Endodermal cell (in vitro differentiated cells): ENCODE data around the gene RNF40. TPM values are rescaled to one million over a fixed set of nuclear protein-coding genes. Genes with fewer than 3 reads are reported as not detected.

Source experiments
- DNase-seq: peaks from one replicate; pipeline ENCODE4 v3.0.0-alpha.2; 2017
- H3K27ac ChIP-seq: 2 replicates; pipeline ENCODE4 v1.5.1; 2013; ENCODE audit warnings: mild to moderate bottlenecking, low read depth, low read length, moderate library complexity
- H3K27me3 ChIP-seq: 2 replicates; pipeline ENCODE4 v1.6.1; 2013; ENCODE audit warnings: mild to moderate bottlenecking, low read length, moderate library complexity; ENCODE audit not compliant: insufficient read depth, control insufficient read depth, poor library complexity, severe bottlenecking
- H3K36me3 ChIP-seq: 2 replicates; pipeline ENCODE4 v1.7.0; 2013; ENCODE audit warnings: mild to moderate bottlenecking, low read length, moderate library complexity; ENCODE audit not compliant: control insufficient read depth, insufficient read depth
- H3K4me1 ChIP-seq: one replicate; pipeline ENCODE4 v1.7.0; 2013; ENCODE audit warnings: low read length; ENCODE audit not compliant: control insufficient read depth, insufficient read depth
- H3K4me3 ChIP-seq: 2 replicates; pipeline ENCODE4 v1.5.1; 2013; ENCODE audit warnings: mild to moderate bottlenecking, low read length, moderate library complexity
- H3K9ac ChIP-seq: 2 replicates; pipeline ENCODE4 v1.6.1; 2013; ENCODE audit warnings: mild to moderate bottlenecking, low read length, moderate library complexity; ENCODE audit not compliant: poor library complexity, severe bottlenecking; ENCODE audit errors: extremely low read depth
- H3K9me3 ChIP-seq: 2 replicates; pipeline ENCODE4 v1.6.1; 2013; ENCODE audit warnings: mild to moderate bottlenecking, low read length, moderate library complexity; ENCODE audit not compliant: control insufficient read depth
- H3K27ac Mint-ChIP-seq: 2 replicates; pipeline ENCODE4 v1.8.0; 2020; ENCODE audit warnings: mixed read lengths
- H3K27me3 Mint-ChIP-seq: 2 replicates; pipeline ENCODE4 v1.8.0; 2021; ENCODE audit warnings: mild to moderate bottlenecking, mixed read lengths; ENCODE audit not compliant: insufficient read depth
- H3K36me3 Mint-ChIP-seq: 2 replicates; pipeline ENCODE4 v1.8.0; 2020; ENCODE audit warnings: low read depth, mixed read lengths
- H3K4me1 Mint-ChIP-seq: 2 replicates; pipeline ENCODE4 v1.8.0; 2020; ENCODE audit warnings: mixed read lengths
- H3K4me3 Mint-ChIP-seq: 2 replicates; pipeline ENCODE4 v1.8.0; 2020; ENCODE audit warnings: mild to moderate bottlenecking, moderate library complexity, mixed read lengths
- H3K9me3 Mint-ChIP-seq: 2 replicates; pipeline ENCODE4 v1.8.0; 2020; ENCODE audit warnings: mild to moderate bottlenecking, mixed read lengths
- WGBS, 2 experiments: methylation state at CpG; one replicate each; pipeline versions ENCODE4 v1.1.5 to v1.1.7; 2013; ENCODE audit warnings: missing lambda C conversion rate in 2 of 2, mixed read lengths in 1 of 2; ENCODE audit not compliant: insufficient coverage in 1 of 2, insufficient read length in 1 of 2; 5-methylcytosine and 5-hydroxymethylcytosine counted together
- total RNA-seq, 2 donors: library from RNA; stranded (reverse); fragmentation: NEBNext Ultra II Directional in 1 of 2; extraction: Animal tissue kit (Norgen Biotek cat#: 25700) in 1 of 2; gene quantifications; 2 replicates in 1 of 2; 3 replicates in 1 of 2; pipeline ENCODE4 v1.2.1, GENCODE V29; 2021
- TF ChIP-seq, protein P1 (sequence below): fragments of 200-600 bp; sonication (generic); conservative IDR thresholded peaks from 2 replicates; pipeline ENCODE4 v1.5.0; 2021; ENCODE audit warnings: antibody characterized with exemption, mild to moderate bottlenecking

RNF40 gene
- total RNA-seq, 2 donors from 2014 or later = 88.4 to 95.8 TPM

DNA sequence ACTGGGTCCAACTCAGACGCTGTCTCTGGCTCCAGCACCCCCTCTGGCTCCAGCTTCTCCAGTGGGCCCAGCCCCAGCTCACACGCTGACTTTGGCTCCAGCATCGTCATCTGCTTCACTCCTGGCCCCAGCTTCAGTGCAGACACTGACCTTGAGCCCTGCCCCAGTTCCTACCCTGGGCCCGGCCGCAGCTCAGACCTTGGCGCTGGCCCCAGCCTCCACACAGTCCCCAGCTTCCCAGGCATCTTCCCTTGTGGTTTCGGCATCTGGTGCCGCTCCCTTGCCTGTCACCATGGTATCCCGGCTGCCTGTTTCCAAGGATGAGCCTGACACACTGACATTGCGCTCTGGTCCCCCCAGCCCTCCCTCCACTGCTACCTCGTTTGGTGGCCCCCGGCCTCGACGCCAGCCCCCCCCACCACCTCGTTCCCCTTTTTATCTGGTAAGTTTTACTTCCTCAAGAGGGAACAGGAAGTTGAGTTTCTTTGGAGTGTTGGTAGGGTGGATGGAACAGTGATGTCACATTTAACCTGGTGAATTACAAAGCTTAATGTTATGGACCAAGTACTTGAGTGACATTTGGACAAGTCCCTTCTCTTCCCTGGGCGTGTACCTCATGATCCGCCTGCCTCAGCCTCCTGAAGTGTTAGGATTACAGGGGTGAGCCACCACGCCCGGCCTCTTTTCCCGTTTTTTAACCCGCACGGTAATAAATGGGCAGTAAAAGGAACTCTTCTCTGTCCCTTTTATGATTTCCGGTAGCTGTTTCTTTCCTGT is 37.3 kb upstream of the RNF40 start:
- Histone ChIP-seq H3K4me3 (no peak overlapping the region), H3K27me3 (no peaks in the 10 kb centered on the region), H3K27ac (no peak overlapping the region), H3K4me1 (no peaks in the 10 kb centered on the region), H3K9me3 (no peaks in the 10 kb centered on the region), H3K36me3 (peaks cover 94% of the 10 kb centered on the region), H3K9ac (no peak overlapping the region)
- Mint-ChIP-seq H3K4me1 (no peaks in the 10 kb centered on the region), H3K27ac (no peak overlapping the region), H3K27me3 (no peaks in the 10 kb centered on the region), H3K4me3 (no peak overlapping the region), H3K36me3 (peaks cover 89% of the 10 kb centered on the region), H3K9me3 (no peaks in the 10 kb centered on the region)
- TF ChIP-seq, protein P1, sequence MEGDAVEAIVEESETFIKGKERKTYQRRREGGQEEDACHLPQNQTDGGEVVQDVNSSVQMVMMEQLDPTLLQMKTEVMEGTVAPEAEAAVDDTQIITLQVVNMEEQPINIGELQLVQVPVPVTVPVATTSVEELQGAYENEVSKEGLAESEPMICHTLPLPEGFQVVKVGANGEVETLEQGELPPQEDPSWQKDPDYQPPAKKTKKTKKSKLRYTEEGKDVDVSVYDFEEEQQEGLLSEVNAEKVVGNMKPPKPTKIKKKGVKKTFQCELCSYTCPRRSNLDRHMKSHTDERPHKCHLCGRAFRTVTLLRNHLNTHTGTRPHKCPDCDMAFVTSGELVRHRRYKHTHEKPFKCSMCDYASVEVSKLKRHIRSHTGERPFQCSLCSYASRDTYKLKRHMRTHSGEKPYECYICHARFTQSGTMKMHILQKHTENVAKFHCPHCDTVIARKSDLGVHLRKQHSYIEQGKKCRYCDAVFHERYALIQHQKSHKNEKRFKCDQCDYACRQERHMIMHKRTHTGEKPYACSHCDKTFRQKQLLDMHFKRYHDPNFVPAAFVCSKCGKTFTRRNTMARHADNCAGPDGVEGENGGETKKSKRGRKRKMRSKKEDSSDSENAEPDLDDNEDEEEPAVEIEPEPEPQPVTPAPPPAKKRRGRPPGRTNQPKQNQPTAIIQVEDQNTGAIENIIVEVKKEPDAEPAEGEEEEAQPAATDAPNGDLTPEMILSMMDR = no peak
- DNase-seq = no peak
- 96 to 97% methylated on average over 12 to 23 of the region's 23 CpGs for WGBS, 2 experiments

DNA sequence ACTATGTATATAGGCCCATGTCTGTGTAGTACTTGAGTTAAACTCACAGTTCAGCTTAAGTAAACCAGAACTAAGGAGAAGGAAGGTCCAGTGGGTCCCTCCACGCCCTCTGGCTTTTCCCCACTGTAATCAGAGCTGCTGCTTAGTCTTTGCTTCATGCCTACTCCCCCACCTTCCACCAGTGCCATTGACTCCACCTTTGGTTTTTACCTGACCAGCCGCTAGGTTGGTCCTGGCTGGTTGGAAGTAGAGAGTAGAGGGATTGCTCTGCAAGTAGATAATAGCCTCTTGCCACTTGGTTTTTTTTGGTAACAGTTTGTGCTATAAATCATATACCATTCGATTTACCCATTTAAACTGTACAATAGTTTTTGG is 36.7 kb upstream of the RNF40 start:
- no peak for DNase-seq
- Histone ChIP-seq H3K4me1 (no peaks in the 10 kb centered on the region), H3K9ac (no peak overlapping the region), H3K27me3 (no peaks in the 10 kb centered on the region), H3K4me3 (no peak overlapping the region), H3K36me3 (peaks cover 93% of the 10 kb centered on the region), H3K27ac (no peak overlapping the region), H3K9me3 (no peaks in the 10 kb centered on the region)
- H3K9me3 Mint-ChIP-seq = no peaks in the 10 kb centered on the region
- peaks cover 89% of the 10 kb centered on the region for H3K36me3 Mint-ChIP-seq
- no peaks in the 10 kb centered on the region for H3K27me3 Mint-ChIP-seq
- H3K4me3 Mint-ChIP-seq = no peak overlapping the region
- 100% methylated on average over 3 of the region's 3 CpGs; no CpG with 5 or more reads in 1 of the 2 experiments for WGBS, 2 experiments
- H3K27ac Mint-ChIP-seq = no peak overlapping the region
- H3K4me1 Mint-ChIP-seq = no peaks in the 10 kb centered on the region
- TF ChIP-seq, protein P1 = no peak

DNA sequence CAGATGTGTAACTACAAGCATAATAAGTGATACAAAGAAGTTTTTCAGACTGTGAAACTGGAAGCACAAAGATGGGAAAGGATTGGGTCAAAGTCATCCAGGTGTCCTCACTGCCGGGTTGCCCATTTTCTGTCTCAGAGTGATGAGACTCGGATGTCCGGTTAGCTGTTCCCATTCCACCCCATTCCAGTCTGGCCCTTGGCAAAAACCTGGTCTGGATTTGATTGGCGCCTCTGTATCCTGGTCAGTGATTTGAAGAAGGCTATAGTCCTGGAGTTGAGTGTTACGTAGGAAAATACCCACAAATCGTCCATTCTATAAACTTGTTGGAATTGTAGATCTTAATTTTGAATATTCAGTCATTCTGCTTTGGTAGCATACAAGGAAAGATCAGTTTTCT is 33.8 kb upstream of the RNF40 start:
- H3K27me3 ChIP-seq = no peaks in the 10 kb centered on the region
- no peaks in the 10 kb centered on the region for H3K4me1 Mint-ChIP-seq
- no peak overlapping the region for H3K27ac ChIP-seq
- 97 to 100% methylated on average over 3 to 5 of the region's 6 CpGs for WGBS, 2 experiments
- peaks cover 76% of the 10 kb centered on the region for H3K36me3 Mint-ChIP-seq
- H3K27me3 Mint-ChIP-seq = no peaks in the 10 kb centered on the region
- H3K9me3 Mint-ChIP-seq = no peaks in the 10 kb centered on the region
- peaks cover 91% of the 10 kb centered on the region for H3K36me3 ChIP-seq
- H3K4me3 ChIP-seq = no peak overlapping the region
- no peak overlapping the region for H3K9ac ChIP-seq
- H3K27ac Mint-ChIP-seq = no peak overlapping the region
- TF ChIP-seq, protein P1 = no peak
- H3K9me3 ChIP-seq = no peaks in the 10 kb centered on the region
- no peak overlapping the region for H3K4me3 Mint-ChIP-seq
- DNase-seq = no peak
- no peaks in the 10 kb centered on the region for H3K4me1 ChIP-seq
